Left forelimb (tissue), 1 donor: ENCODE results near the gene AMOT.

Source experiments
- DNase-seq: peaks from one replicate; pipeline ENCODE4 v3.0.0-alpha.2; 2018; ENCODE audit warnings: low spot score

AMOT gene

DNA sequence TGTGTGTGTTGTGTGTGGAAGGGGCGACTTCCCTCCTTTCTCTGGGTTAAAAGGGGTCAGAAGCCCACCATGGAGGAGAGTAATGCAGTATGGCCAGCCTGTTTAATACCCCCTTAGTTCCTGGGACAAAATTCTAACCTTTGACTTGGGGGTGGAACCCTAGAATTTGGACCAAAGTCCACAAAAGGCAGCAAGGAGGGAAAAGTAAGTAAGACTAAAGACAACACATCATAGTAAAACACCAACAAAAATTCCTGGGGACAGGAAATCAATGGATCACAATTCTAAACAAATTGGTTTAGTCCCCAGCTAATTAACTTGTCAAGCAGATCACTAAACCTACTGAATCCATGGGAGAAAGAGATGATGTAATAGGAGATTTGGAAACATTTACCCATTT is 3.1 kb downstream of the AMOT start:
- no peak for DNase-seq

DNA sequence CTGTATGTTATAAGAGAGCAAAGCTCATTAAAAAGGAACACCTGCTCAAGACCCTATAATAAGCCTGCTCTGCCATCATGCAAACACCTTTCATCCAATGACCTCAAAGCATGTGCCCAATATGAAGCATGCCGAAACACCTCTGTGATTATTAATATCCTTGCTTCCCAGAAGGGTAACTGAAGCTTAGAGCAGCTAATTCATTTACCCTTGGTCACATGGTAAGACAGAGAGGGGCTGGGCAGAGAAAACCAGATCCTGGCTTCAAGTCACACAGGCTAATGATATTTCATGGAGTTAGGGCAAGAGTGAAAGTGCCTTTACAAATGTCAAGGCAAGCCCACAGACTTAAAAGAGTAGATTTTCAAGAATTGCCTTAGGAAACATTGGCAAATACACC is 5.6 kb downstream of the AMOT start:
- no peak for DNase-seq

DNA sequence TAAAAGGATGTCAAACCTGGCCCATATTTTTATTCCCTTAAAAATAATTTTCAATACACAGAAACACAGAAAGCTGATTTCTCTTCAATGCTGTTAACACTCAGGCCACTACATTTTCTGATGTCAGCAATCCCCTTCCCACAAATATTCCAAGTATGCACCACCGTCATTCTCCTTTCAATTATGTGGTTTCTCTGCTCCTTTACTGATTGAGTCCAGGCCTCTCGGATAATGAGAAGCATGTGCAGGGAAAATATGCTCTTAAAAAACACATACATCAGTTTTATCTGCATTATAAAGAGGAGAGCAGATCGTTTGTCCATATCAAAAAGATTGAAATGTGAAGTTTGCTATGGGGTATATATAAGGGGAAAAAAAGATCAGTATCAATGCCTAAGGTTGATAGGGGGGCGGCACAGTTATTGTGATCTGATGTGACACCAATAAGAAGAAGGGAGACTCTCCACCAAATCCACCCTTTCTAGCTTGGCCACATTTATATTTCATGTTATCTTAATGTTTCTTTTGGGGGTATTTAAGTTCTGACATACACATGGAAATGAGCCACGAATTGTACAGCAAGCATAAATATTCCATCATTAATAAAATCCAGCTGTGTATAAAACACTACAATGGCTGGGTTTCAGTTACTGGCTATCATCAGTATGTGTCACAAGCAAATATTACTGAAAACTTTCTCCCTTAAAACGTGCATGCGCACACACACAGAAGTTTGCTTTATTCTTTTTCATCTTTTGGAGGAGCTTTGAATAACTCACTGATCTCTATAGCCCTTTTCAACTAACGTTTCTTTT is 6.4 kb downstream of the AMOT start:
- DNase-seq: no peak

DNA sequence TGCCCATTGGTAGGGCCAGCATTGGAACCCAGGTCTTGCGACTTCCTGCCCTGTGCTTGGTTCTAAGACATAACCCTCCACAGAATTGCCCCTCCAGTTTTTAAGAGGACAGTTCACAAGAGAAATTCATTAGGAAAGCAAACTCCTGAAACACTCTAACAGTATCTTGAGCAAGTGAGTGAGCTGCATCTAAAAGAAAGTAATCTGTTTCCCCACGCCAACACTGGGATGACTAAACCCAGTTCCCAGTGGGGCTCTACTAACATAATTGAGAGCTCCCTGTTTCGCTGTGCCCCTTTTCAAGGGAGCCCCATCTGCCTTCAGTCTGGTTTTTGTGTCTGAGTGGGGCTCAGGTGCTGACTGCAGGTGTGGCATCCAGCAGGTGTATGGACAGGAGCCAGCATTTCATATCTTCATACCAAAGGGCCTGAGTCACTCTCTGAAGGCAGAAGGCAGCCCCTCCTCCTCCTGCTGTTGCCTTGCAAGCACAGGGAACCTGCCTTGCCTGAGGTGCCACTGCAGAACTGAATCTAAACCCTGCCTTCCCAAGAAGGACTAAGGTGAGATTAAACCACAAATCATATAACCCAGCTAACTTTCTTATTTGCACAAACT is 8.0 kb downstream of the AMOT start:
- DNase-seq: no peak

DNA sequence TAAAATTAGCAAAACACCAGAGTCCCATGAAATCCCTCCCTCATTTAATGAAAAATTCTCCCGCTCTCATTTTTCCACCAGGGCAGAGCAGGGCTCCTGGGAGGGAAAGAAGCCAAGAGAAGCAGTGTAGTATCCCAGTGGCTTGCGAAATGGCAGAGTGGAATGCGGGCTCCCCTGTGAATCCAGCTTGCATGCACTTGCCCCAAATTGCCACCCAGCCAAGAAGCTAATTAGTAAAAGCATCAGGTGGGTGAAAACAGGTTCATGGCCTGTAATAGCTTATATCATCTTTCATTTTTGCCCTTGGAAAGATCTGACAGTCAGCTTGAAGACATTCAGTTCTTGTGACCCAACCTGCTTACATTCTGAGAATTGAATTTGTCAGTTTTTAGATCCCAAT is 10.1 kb downstream of the AMOT start:
- DNase-seq: no peak

DNA sequence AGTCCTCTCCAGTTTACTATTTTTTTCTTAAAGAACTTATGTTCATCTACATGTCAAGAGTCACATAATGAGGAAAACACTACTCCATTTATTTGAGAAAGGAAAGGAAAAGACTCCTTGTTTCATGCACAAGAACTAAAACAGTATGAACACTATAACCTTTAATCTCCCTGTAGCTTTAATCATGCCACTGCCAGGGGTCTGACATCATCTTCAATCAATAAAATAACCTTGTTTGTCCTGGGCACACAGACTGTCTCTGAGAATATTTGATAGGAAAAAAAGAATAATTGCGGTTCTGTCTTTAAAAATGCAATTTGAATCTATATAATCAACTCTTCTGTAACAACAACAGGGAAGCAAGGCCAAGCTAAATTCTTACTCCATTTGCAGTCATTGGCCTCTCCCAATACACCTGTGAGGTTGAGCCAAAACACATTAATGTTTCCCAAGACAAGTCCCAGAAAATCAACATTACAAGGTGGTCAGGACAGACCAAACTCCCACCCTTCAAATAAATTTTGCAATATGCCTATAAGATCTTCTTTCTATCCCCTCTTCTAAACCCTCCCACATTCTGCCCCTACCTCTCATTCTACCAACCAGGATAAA is 13.2 kb downstream of the AMOT start:
- DNase-seq: no peak

DNA sequence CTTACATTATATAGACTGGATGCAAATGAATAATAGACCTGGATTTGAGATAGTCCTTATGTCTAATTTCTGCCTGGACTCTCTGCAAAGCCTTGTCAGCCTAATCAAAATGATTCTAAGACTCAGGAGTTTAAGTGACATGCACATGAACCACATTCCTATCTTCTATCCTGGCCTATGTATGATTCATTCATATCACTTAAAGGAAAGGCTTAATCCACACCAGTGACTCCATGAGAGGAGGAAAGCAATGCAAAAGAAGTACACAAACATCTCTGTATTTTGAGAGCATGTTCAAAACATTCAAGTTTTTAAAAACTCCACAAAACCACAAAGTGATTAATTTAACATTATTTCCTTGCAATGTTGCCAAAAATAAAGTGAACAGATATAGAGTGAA is 14.6 kb downstream of the AMOT start:
- no peak for DNase-seq

DNA sequence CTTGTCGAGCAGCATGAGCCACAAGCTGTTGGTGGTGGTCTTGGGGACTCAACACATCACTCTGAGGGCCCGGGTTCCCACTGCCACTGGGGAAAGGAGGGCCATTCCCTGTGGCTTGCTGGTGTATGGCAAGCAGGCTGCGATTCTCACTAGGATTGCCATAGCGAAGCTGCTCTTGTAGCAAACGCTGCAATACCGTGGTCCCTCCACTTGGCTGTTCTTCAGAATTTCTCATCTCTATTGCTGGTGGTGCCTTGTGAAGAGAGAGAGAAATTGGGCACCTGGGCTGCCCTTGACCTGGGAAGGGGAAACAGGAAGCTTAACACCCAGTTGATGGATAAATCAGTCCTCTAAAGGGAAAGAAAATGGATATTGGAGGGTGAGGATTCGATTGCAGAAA is 17.7 kb downstream of the AMOT start:
- DNase-seq: no peak

DNA sequence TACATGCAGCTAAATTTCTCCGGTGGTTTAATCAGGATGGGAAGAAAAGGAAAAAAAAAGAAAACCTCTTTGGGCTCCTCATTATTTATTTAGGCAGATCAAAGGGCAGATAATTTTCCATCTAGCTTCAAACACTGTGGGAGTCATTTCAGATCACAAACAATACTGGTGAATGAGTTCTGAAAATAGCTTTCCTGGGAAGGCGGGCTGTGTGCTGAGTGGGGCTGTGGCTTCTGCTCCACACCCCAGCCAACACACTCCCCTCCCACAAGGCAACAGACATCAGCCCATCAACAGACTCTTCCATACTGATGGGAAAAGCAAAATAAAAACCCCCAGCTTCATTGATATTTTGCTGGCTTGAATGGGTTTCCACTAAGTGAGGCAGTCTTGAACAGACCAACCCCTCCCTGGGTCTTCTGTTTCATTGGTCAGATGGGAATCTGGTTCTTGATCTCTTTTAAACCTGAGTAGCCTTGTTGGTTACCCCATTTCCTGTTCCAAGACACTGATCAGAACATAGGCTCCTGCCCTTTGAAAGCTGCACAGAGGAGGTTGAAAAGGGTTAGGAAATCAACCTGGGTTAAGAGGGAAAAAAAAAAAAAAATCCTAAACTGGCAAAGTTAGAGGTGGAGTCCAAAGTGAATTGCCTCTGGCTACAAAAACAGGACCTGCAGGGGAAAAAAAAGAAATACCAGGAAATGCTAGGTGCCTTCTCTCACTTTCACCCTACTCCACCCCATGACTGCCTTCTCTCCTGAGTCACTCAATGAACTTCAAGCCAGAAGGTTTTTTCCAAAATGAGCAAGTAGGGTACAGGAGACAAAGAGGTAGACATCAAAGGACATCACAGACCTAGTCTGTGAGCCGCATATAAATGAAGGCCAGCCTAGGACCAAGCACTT is 20.0 kb downstream of the AMOT start:
- DNase-seq: no peak

DNA sequence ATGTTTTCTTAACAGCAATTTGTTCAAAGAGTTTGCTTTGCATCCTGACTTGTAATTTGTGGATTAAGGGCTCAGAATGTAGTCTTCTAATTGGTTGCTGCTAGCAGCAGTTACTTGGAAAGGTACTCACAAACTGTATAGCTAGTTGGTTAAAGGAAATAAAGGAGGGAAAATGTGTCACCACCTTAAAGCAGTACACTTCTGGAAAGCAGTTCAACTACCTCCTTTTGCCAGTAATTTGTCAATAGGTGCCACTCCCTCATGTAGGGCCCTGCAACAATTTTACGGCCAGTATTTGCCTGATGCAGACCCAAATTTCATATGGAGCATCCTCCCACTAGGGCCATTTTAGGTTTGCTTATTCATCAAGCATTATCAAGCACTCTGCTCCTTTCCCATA is 20.8 kb downstream of the AMOT start:
- DNase-seq: no peak

DNA sequence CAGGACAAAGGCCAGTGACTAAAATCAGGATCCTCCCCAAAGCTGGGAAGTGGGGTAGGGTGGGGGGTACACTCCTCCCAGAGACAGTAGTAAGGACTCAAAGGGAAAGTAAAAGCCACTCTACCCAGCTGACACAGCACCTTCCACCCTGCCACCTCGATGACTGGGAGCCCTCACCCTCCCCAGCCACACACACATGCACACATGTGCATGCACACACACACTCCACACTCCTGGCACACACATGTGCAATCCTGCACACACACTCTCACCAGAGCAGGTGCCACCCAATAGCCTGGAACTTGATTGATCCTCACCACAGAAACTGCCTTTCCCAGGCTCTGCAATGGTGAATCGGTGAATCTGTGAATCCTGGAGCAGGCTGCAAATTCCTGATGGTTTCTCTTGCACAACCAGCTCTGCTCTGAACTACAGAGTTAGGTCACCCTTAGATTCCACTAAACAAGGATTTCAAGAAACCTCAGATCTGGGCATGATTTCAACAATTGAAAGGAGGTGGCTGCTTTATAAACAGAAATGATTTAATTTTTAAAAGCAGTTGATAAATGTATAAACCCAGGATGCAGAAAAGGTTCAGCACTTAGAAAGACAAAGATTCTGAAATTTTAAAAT is 21.5 kb downstream of the AMOT start:
- no peak for DNase-seq

DNA sequence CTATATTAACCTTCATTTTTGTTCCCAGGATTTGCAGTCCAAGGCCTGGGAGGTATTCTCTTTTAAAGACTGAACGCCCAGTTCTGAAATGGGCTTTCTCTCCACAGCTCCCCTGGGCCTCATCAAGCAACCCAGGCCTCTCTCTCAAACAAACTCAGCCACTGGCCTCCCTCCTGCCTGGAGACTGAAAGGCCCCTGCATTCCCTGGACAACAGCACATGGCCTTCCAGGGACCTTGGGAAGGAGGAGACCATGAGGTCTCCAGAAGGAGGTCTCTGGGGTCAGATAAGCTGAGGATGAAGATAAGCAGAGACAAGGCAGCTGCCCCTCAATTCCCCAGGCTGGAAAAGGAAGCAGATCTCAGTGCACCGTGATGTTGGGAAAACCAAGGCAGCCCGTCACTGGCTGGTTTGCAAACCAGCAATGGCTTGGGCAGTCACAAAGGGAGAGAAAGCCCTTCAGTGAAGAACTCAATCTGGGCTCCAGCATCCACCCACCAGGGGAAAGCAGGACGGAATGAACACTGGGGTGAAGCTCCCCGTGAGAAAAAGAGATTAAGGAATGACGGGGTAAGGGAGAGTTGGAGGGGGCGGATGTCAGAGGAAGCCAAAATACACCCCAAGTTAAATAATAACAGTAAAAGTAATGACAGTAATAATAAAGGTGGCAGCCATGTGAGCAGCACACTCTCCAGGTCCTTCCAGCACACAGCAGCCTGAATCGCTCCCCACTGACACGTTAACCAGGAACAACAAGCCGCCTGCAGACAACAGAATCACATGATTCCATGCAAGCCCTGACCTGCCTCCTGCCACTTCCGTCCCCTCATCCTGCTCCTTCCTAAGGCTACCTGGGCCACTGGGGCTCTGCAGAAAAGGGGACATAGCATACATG is 22.3 kb downstream of the AMOT start:
- DNase-seq: no peak

DNA sequence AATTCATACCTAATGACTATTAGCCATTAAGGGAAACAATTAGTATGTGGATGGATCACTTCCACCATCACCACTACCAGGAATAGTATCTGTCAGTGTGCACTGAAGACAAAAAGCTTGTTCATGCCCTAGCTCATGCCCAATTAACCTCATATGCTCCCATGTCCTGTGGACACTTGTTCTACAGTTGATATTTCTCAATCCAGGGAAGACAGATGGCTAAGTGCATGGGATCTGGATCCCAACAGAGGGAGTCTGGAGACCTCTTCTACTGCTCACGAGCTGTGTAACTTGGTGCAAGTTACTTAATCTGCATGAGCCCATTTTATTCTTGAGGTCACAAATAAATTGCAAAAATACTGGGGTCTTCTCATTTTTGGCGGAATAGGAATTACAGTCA is 23.7 kb downstream of the AMOT start:
- no peak for DNase-seq

DNA sequence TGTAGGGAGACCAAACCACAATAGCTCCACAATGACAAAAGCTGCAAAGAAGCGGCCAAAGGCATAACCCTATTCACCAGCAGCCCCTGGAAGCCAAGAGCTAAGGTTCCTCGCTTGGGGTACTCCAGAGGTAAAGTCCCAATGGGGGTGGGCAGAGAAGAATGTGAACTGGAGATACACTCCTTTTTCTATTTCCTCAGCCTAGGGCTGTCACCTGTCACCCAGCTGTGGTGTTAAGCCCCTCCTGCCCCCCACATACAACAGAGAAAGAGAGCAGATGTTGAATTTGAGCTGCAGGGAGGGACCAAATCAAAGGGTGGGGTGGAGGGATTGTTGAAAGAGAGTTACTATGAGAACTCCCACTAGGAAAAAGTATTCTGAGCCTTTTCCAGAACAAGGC is 26.1 kb downstream of the AMOT start:
- no peak for DNase-seq

DNA sequence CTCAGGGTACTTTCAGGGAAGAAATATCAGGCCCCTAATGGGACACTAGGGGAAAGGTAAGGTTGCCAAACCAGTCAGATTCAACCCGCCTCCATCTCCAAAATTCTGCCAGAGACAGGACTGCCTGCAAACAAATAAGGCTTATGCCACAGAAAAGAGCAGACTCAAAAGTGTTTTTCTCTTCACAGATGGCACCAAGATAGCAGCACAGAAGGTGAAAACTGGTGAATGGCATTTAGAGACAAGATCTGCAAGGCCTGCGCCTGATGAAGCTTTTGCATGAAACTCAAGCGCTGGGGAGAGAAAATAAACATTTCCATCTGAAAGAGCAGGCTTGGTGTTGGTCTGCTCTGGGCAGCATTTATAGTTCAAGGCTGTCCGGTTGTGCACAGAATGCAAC is 27.9 kb downstream of the AMOT start:
- no peak for DNase-seq

DNA sequence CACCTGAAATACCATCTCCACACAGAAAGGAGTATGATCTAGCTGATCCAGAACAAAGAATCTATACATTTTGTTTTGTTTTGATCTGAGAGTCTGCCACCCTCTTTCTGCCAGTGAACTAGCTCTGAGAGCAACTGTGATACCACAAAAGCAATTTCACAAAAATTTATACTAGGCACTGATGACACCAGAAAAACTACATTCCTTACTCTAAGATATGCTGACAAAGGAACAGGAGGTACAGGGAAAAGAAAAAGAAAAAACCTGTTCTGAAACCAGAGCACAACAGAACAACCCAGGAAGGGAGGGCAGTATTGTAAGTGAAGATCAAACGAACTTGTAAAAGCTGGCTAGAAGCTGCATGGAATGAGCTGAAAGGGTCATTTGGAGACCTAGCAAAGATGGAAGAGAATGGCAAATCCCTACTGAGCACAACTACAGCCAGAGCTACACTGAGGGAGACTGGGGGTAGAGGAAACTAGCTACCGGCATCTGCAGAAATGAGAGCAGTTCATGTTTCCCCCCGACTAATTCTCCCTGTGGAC is 31.9 kb downstream of the AMOT start:
- no peak for DNase-seq

DNA sequence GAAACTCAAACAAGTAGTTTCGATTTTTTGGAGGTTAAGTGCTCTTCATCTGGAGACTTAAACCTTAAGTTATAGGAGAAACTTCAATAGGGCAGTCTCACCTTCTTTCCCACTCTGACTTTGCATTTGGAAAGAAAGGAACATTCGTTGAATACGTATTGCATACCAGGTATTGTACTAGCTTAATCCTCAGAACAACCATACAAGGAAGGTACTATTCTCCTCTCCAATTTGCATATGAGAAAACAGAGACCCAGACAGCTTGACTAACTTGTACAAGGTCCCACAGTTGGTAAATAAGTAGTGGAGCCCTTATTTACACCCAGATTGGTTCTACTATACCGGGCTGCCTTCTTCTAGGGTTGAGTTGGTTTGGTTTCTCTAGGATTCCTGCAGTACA is 32.6 kb downstream of the AMOT start:
- DNase-seq: no peak

DNA sequence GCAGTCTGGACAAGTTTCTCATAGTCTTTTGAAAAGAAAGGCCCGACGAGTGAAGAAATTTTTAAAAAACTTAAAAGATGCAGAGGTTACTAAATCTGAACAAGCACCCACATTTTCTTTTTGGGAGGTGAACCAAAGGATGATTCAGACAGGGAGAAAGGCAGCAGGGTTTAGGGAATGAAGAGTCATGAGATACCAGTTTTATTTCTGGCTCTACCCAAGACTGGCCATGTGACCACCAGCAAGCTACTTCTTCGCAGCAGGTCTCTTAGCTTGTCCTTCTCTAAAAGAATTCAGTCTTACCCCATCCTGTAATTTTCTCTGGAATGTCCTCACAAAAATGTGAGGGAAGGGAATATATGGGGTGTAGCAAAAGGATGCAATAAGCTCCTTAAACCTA is 37.6 kb downstream of the AMOT start:
- no peak for DNase-seq

DNA sequence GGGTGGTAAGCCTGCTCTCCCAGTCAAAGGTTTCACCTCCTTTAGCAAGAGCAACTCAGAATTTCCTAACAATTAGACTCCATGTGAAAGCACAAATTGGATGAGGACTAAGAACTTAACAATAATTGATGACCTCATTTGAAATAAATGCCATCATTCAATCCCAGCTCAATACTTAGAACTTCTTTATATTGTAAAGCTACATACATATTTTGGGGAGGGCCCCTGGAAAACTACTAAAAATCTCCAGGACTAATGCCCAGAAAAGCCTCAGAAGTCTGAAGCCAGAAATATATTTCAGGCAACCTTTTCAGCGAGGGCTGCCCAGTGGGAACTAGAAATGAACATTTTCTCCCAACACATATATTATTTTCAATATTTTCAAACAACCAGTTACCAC is 38.1 kb downstream of the AMOT start:
- no peak for DNase-seq

DNA sequence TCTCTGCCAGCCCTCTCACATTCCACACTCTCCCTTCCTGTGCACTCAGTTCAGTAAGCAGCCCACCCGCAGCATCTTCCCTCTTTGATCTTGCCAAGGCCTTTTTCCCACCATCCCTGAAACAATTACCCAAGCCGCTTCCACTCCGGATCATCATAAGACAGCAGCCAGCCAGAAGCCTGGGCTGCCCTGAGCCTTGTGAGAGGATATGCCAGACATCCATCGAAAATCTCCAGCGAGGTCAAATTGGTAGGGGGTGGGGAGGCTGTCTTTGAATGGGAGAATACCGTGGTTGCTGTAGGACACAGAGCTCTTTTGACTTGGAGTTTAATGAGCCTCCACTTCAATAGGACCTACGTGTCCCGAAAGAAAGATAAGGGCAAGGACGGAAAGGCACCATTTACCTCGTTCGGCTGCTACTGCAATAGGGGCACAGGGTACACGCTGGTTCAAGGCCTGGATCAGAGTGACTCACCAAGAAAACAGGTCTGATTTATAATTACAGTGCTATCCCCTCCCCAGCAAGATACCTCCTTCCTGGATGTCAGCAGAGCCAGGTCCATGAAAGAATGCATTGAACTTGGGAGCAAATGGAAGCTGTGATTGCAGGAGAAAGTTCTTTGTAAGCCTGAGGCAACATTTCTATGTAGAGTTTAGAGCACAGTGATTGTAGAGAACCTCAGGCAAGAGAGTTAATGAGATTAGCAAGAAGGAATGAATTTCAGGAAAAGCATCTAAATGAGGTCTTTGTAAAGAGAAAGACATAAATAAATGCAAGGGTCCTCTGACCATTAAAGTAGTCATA is 39.5 kb downstream of the AMOT start:
- DNase-seq: no peak
